UCSD-AML1 (cell line): ENCODE measurements around the gene TENM4.

ENCODE experiments used
- DNase-seq: peaks from one replicate; lab custom pipeline; 2025; ENCODE audit not compliant: unreplicated experiment; lab: John Stamatoyannopoulos, UW

Gene TENM4

GRCh38 chr11:79039122-79039521 lies 401.7 kb downstream of the TENM4 start:
- DNase-seq = no peak

GRCh38 chr11:79035881-79036280 lies 404.9 kb downstream of the TENM4 start:
- DNase-seq = no peak

GRCh38 chr11:79033833-79034232 lies 407.0 kb downstream of the TENM4 start:
- DNase-seq = no peak

GRCh38 chr11:79030448-79030847 lies 410.4 kb downstream of the TENM4 start:
- no peak for DNase-seq

GRCh38 chr11:79028225-79028624 lies 412.6 kb downstream of the TENM4 start:
- no peak for DNase-seq

GRCh38 chr11:79026803-79027445 lies 413.9 kb downstream of the TENM4 start:
- no peak for DNase-seq

GRCh38 chr11:79025622-79026021 lies 415.2 kb downstream of the TENM4 start:
- DNase-seq = no peak

GRCh38 chr11:79025097-79025496 lies 415.7 kb downstream of the TENM4 start:
- no peak for DNase-seq

- DNase-seq = no peak
Measured at GRCh38 chr11:79022265-79022664, 418.6 kb downstream of the TENM4 start.

GRCh38 chr11:79021601-79022000 lies 419.2 kb downstream of the TENM4 start:
- DNase-seq = no peak

- DNase-seq = no peak
Measured at GRCh38 chr11:79019975-79020374, 420.9 kb downstream of the TENM4 start.

- DNase-seq = no peak
Measured at GRCh38 chr11:79019277-79019676, 421.6 kb downstream of the TENM4 start.

GRCh38 chr11:79018371-79018849 lies 422.4 kb downstream of the TENM4 start:
- DNase-seq = no peak

GRCh38 chr11:79017811-79018210 lies 423.0 kb downstream of the TENM4 start:
- no peak for DNase-seq

- no peak for DNase-seq
Measured at GRCh38 chr11:79013509-79013908, 427.3 kb downstream of the TENM4 start.

GRCh38 chr11:79011357-79011756 lies 429.5 kb downstream of the TENM4 start:
- DNase-seq = no peak

GRCh38 chr11:79007771-79008402 lies 432.9 kb downstream of the TENM4 start:
- no peak for DNase-seq

- no peak for DNase-seq
Measured at GRCh38 chr11:79006854-79007253, 434.0 kb downstream of the TENM4 start.

GRCh38 chr11:78996007-78996406 lies 444.8 kb downstream of the TENM4 start:
- DNase-seq = no peak

- DNase-seq = no peak
Measured at GRCh38 chr11:78995171-78995570, 445.7 kb downstream of the TENM4 start.

- no peak for DNase-seq
Measured at GRCh38 chr11:78993802-78994430, 446.9 kb downstream of the TENM4 start.

GRCh38 chr11:78991681-78992080 lies 449.1 kb downstream of the TENM4 start:
- DNase-seq = no peak
